Measurements from ENCODE around the gene NME7.
A peak's percentile ranks its signal among the peaks of the same experiment; 100 is the strongest.

NME7 gene

GRCh38 chr1:169100651-169101088 lies 266.9 kb downstream of the NME7 start:
- TF ChIP-seq TAF1 (IDR thresholded peaks at IDR 0.05; ENCODE audit: low read depth, low read length): no peak
- TF ChIP-seq POU2F2 (IDR thresholded peaks at IDR 0.05; ENCODE audit: low read depth, low read length): no peak
- no peak for TF ChIP-seq SPI1 (IDR thresholded peaks at IDR 0.05; ENCODE audit: low read depth, low read length)
- TF ChIP-seq POLR2AphosphoS5 (IDR thresholded peaks at IDR 0.05; ENCODE audit: low read depth, low read length): no peak
- no peak for TF ChIP-seq PAX5 (IDR thresholded peaks at IDR 0.05; ENCODE audit: insufficient read depth, low read length, severe bottlenecking)
- TF ChIP-seq POLR2A (IDR thresholded peaks at IDR 0.05; ENCODE audit: low read depth, low read length): no peak
- DNase-seq (ENCODE audit: insufficient read length, low spot score) (no peak), FAIRE-seq (no peak)

- DNase-seq (ENCODE audit: insufficient read length, low spot score) (no peak), FAIRE-seq (no peak)
- TF ChIP-seq TAF1 (IDR thresholded peaks at IDR 0.05; ENCODE audit: low read depth, low read length): no peak
- no peak for TF ChIP-seq POLR2AphosphoS5 (IDR thresholded peaks at IDR 0.05; ENCODE audit: low read depth, low read length)
- TF ChIP-seq PAX5 (IDR thresholded peaks at IDR 0.05; ENCODE audit: insufficient read depth, low read length, severe bottlenecking): no peak
- no peak for TF ChIP-seq POU2F2 (IDR thresholded peaks at IDR 0.05; ENCODE audit: low read depth, low read length)
- TF ChIP-seq POLR2A (IDR thresholded peaks at IDR 0.05; ENCODE audit: low read depth, low read length): no peak
- no peak for TF ChIP-seq SPI1 (IDR thresholded peaks at IDR 0.05; ENCODE audit: low read depth, low read length)
Observed at GRCh38 chr1:169100208-169100607, 267.4 kb downstream of the NME7 start.

GRCh38 chr1:169099561-169099960 lies 268.0 kb downstream of the NME7 start:
- FAIRE-seq: no peak
- DNase-seq (ENCODE audit: insufficient read length, low spot score): no peak
- TF ChIP-seq SPI1 (IDR thresholded peaks at IDR 0.05; ENCODE audit: low read depth, low read length) (no peak), POLR2AphosphoS5 (IDR thresholded peaks at IDR 0.05; ENCODE audit: low read depth, low read length) (no peak), POU2F2 (IDR thresholded peaks at IDR 0.05; ENCODE audit: low read depth, low read length) (no peak), TAF1 (IDR thresholded peaks at IDR 0.05; ENCODE audit: low read depth, low read length) (no peak), PAX5 (IDR thresholded peaks at IDR 0.05; ENCODE audit: insufficient read depth, low read length, severe bottlenecking) (no peak), POLR2A (IDR thresholded peaks at IDR 0.05; ENCODE audit: low read depth, low read length) (no peak)

- TF ChIP-seq POU2F2 (IDR thresholded peaks at IDR 0.05; ENCODE audit: low read depth, low read length): no peak
- peak; percentile 93 for TF ChIP-seq SPI1 (IDR thresholded peaks at IDR 0.05; ENCODE audit: low read depth, low read length)
- DNase-seq (ENCODE audit: insufficient read length, low spot score) (no peak), FAIRE-seq (peak; percentile 50)
Observed at GRCh38 chr1:169098380-169098779, 269.2 kb downstream of the NME7 start.

- TF ChIP-seq POU2F2 (IDR thresholded peaks at IDR 0.05; ENCODE audit: low read depth, low read length) (no peak), TAF1 (IDR thresholded peaks at IDR 0.05; ENCODE audit: low read depth, low read length) (no peak), POLR2AphosphoS5 (IDR thresholded peaks at IDR 0.05; ENCODE audit: low read depth, low read length) (no peak), POLR2A (IDR thresholded peaks at IDR 0.05; ENCODE audit: low read depth, low read length) (no peak), PAX5 (IDR thresholded peaks at IDR 0.05; ENCODE audit: insufficient read depth, low read length, severe bottlenecking) (no peak), SPI1 (IDR thresholded peaks at IDR 0.05; ENCODE audit: low read depth, low read length) (no peak)
- FAIRE-seq (no peak), DNase-seq (ENCODE audit: insufficient read length, low spot score) (no peak)
Observed at GRCh38 chr1:169094897-169095569, 272.6 kb downstream of the NME7 start.

GRCh38 chr1:169092399-169092798 lies 275.2 kb downstream of the NME7 start:
- no peak for FAIRE-seq
- DNase-seq (ENCODE audit: insufficient read length, low spot score): no peak
- TF ChIP-seq TAF1 (IDR thresholded peaks at IDR 0.05; ENCODE audit: low read depth, low read length) (no peak), SPI1 (IDR thresholded peaks at IDR 0.05; ENCODE audit: low read depth, low read length) (no peak), POLR2A (IDR thresholded peaks at IDR 0.05; ENCODE audit: low read depth, low read length) (no peak), POLR2AphosphoS5 (IDR thresholded peaks at IDR 0.05; ENCODE audit: low read depth, low read length) (no peak)

- FAIRE-seq (peak; percentile 59), DNase-seq (ENCODE audit: insufficient read length, low spot score) (no peak)
- TF ChIP-seq SPI1 (IDR thresholded peaks at IDR 0.05; ENCODE audit: low read depth, low read length): peak; percentile 90
- no peak for TF ChIP-seq POLR2AphosphoS5 (IDR thresholded peaks at IDR 0.05; ENCODE audit: low read depth, low read length)
Observed at GRCh38 chr1:169091480-169091941, 276.1 kb downstream of the NME7 start.

GRCh38 chr1:169090900-169091311 lies 276.7 kb downstream of the NME7 start:
- no peak for TF ChIP-seq PAX5 (IDR thresholded peaks at IDR 0.05; ENCODE audit: insufficient read depth, low read length, severe bottlenecking)
- TF ChIP-seq POLR2A (IDR thresholded peaks at IDR 0.05; ENCODE audit: low read depth, low read length): no peak
- no peak for TF ChIP-seq SPI1 (IDR thresholded peaks at IDR 0.05; ENCODE audit: low read depth, low read length)
- no peak for TF ChIP-seq POU2F2 (IDR thresholded peaks at IDR 0.05; ENCODE audit: low read depth, low read length)
- no peak for TF ChIP-seq POLR2AphosphoS5 (IDR thresholded peaks at IDR 0.05; ENCODE audit: low read depth, low read length)
- TF ChIP-seq TAF1 (IDR thresholded peaks at IDR 0.05; ENCODE audit: low read depth, low read length): no peak
- FAIRE-seq: peak; percentile 23
- no peak for DNase-seq (ENCODE audit: insufficient read length, low spot score)

GRCh38 chr1:169090308-169090899 lies 277.2 kb downstream of the NME7 start:
- DNase-seq (ENCODE audit: insufficient read length, low spot score) (no peak), FAIRE-seq (peak; percentile 20)
- TF ChIP-seq SPI1 (IDR thresholded peaks at IDR 0.05; ENCODE audit: low read depth, low read length): peak; percentile 71
- no peak for TF ChIP-seq TAF1 (IDR thresholded peaks at IDR 0.05; ENCODE audit: low read depth, low read length)
- no peak for TF ChIP-seq POLR2AphosphoS5 (IDR thresholded peaks at IDR 0.05; ENCODE audit: low read depth, low read length)

- FAIRE-seq (no peak), DNase-seq (ENCODE audit: insufficient read length, low spot score) (no peak)
- no peak for TF ChIP-seq POU2F2 (IDR thresholded peaks at IDR 0.05; ENCODE audit: low read depth, low read length)
- TF ChIP-seq POLR2AphosphoS5 (IDR thresholded peaks at IDR 0.05; ENCODE audit: low read depth, low read length): no peak
- TF ChIP-seq PAX5 (IDR thresholded peaks at IDR 0.05; ENCODE audit: insufficient read depth, low read length, severe bottlenecking): no peak
- no peak for TF ChIP-seq TAF1 (IDR thresholded peaks at IDR 0.05; ENCODE audit: low read depth, low read length)
- TF ChIP-seq SPI1 (IDR thresholded peaks at IDR 0.05; ENCODE audit: low read depth, low read length): no peak
- TF ChIP-seq POLR2A (IDR thresholded peaks at IDR 0.05; ENCODE audit: low read depth, low read length): no peak
Observed at GRCh38 chr1:169089776-169090175, 277.8 kb downstream of the NME7 start.
